CD4-positive, alpha-beta T cell treated with Interleukin-6 for 4 hours (primary cell): ENCODE results near the gene PIN1.
"Not testable (repeated sequence)": the region's sequence is repeated elsewhere in the genome, so short reads cannot be mapped to it uniquely, and the experiment has no call there.

Experiments used
- DNase-seq: peaks from one replicate; pipeline ENCODE4 v3.0.0-alpha.2; 2020; ENCODE audit warnings: mixed read lengths

PIN1 gene

GRCh38 chr19:9818734-9819595 is 16.2 kb upstream of the PIN1 start, which contains the start of gene FBXL12:
TSS of gene FBXL12 (minus strand) at chr19:9819079. CDS start at chr19:9818813, 266 bp downstream.
- DNase-seq, result peak; percentile 100

GRCh38 chr19:9819596-9819909 is 15.6 kb upstream of the PIN1 start:
- no peak for DNase-seq

- not testable (repeated sequence) for DNase-seq
These were observed 15.1 kb upstream of the PIN1 start for GRCh38 chr19:9820034-9820433.

- no peak for DNase-seq
These were observed 11.3 kb upstream of the PIN1 start for GRCh38 chr19:9823816-9824215.

- DNase-seq, result peak; percentile 93
These were observed 7.6 kb upstream of the PIN1 start, which contains the start of gene UBL5 for GRCh38 chr19:9827289-9828238. TSS of gene UBL5 (plus strand) at chr19:9827918. CDS start at chr19:9828338, 420 bp downstream.

GRCh38 chr19:9828551-9829063 is 6.5 kb upstream of the PIN1 start:
- no peak for DNase-seq

GRCh38 chr19:9834307-9834725 is 802 bp upstream of the PIN1 start:
- DNase-seq, result no peak

- no peak for DNase-seq
These were observed 410 bp downstream of the PIN1 start for GRCh38 chr19:9835507-9835949.

GRCh38 chr19:9836021-9836420 is 903 bp downstream of the PIN1 start:
- DNase-seq, result no peak

GRCh38 chr19:9838324-9838723 is 3.2 kb downstream of the PIN1 start:
- no peak for DNase-seq

- DNase-seq, result no peak
These were observed 4.3 kb downstream of the PIN1 start for GRCh38 chr19:9839415-9839814.

GRCh38 chr19:9842834-9843625 is 7.9 kb downstream of the PIN1 start:
- DNase-seq, result no peak

GRCh38 chr19:9843626-9844273 is 8.6 kb downstream of the PIN1 start:
- DNase-seq, result not testable (repeated sequence)

GRCh38 chr19:9847087-9847671 is 12.1 kb downstream of the PIN1 start:
- peak; percentile 57 for DNase-seq

- DNase-seq, result peak; percentile 70
These were observed 12.9 kb downstream of the PIN1 start for GRCh38 chr19:9848060-9848459.

GRCh38 chr19:9848762-9849161 is 13.6 kb downstream of the PIN1 start:
- DNase-seq, result no peak

- no peak for DNase-seq
These were observed 14.7 kb downstream of the PIN1 start for GRCh38 chr19:9849791-9850190.

GRCh38 chr19:9850235-9850959 is 15.3 kb downstream of the PIN1 start:
- no peak for DNase-seq

- no peak for DNase-seq
These were observed 19.2 kb downstream of the PIN1 start for GRCh38 chr19:9854282-9854846.

- no peak for DNase-seq
These were observed 21.5 kb downstream of the PIN1 start for GRCh38 chr19:9856609-9857008.
